Dedifferentiated amniotic fluid mesenchymal stem cell (primary cell): ENCODE results near the gene PRKCD.
"Not testable (repeated sequence)": the region's sequence is repeated elsewhere in the genome, so short reads cannot be mapped to it uniquely, and the experiment has no call there.

Experiments used
- DNase-seq: peaks from one replicate; pipeline ENCODE4 v3.0.0-alpha.2; 2016; ENCODE audit errors: extremely low spot score

The PRKCD gene

DNA sequence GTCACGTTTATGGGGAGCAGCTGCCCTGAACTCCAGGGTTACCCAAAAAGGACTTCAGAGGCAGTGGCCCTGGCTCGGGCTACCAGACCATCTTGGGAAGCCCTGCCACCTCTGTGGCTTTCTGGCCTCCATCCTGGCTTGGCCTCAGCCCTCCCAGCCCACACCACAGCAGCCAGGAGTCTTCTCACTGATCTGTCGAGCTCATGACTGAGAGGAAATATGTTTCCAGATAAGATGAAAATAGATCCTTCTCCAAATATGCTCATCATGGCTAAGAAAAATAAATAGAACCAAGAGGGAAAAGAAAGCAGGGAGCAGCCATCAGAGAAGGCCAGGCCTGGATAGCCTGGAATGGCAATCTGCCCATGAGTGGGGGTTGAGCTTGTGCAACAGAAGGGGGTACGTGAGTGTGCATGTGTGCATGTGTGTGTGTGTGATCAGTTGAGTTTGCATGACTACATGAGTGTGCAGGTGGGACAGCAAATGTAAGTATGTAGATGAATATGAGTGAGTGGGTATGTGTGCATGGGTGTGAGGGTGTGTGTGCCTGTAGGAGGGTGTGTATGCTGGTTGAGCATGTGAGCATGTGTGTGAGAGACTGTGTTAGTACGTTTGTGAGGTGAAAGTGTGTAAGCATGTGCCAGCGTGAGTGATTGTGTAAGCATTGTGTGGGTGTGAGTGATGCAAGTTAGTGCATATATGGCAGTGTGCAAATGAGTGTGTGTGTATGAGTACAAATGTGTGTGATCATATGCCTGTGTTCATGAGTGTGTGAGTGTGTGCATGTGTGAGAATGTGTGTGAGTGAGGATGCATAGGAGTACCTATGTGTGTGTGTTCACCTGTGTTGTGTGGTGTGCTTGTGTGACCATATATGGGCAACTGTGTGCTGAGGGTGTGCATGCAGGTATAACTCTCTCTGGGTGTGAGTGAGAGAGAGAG, 20.8 kb upstream of the PRKCD start:
- no peak for DNase-seq

DNA sequence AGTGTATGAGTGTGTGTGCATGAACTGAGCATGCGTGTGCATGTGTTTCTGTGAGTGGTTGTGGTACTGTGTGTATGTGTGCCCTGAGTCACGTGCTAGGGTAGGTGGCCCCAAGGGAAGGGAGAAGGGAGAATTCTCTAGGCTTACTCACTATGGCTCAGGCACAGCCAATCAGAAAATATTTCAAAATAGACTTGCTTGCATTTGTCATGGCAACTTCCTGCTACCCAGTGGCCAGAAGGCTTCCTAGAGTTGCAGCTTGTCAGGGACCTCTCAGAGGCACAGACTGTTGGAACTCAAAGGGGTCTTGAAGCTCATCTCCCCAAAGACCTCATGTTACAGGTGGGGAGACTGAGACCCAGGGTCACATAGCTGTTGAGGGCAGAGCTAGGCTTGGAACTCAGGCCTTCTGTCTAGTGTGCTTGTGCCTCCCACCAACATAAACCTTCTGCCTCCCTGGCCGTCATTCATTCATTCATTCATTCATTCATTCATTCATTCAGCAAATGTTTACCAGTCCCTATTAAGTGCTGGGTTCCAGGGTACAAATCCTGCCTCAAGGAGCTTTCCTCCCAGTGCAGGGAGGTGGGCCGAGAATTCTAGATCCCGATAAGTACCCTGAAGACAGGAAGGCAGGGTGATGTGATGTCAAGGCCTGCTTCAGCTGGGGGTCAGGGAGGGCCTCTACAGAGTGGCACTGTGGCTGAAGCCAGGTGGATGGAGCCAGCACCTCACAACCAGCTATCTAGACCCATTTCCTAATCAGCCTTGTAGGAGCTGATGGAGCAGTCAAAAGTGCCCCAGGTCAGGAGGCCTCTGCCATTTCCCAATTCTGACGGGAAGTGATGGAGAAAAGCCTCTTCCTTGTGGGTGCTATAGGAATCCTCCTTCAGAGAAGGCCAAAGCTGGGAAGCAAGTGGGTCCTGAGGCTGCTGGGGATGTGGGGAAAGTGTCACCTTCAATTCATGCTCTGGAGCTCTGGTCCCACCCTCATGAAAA, 19.9 kb upstream of the PRKCD start:
- peak; percentile 42 for DNase-seq

DNA sequence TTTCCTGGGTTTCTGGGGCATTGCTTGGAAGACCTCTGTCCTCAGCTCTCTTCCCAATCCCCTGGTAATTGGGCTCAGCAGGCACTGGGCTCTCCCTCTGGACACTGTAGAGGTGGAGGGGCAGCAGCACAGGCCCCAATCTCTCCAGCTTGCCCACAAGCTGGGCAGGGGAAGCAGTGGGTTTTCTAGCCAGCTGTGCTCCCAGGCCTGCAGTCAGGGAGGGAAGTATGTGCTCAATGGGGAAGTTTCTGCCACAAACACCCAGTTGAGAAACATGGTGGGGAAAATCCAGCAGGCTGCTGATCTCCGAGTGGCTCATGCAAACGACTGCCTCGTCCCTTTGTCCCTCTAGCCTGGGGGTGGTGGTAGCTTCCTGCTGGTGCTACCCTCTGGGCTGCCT, 18.0 kb upstream of the PRKCD start:
- no peak for DNase-seq

DNA sequence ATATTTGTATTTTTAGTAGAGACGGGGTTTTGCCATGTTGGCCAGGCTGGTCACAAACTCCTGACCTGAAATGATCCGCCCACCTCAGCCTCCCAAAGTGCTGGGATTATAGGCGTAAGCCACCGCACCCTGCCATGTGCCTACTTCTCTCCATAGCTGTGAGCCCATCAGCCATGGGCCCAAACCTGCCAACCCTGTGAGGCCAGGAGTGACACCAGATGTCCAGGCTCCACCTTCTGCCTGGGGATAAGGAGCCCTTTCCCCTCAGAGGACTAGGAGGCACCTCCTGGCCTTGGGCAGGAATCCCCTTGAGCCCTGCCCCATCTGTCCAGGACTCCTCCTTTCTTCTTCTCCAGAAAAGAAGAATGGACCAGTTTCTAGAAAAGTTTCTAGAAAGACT, 16.6 kb upstream of the PRKCD start:
- no peak for DNase-seq

DNA sequence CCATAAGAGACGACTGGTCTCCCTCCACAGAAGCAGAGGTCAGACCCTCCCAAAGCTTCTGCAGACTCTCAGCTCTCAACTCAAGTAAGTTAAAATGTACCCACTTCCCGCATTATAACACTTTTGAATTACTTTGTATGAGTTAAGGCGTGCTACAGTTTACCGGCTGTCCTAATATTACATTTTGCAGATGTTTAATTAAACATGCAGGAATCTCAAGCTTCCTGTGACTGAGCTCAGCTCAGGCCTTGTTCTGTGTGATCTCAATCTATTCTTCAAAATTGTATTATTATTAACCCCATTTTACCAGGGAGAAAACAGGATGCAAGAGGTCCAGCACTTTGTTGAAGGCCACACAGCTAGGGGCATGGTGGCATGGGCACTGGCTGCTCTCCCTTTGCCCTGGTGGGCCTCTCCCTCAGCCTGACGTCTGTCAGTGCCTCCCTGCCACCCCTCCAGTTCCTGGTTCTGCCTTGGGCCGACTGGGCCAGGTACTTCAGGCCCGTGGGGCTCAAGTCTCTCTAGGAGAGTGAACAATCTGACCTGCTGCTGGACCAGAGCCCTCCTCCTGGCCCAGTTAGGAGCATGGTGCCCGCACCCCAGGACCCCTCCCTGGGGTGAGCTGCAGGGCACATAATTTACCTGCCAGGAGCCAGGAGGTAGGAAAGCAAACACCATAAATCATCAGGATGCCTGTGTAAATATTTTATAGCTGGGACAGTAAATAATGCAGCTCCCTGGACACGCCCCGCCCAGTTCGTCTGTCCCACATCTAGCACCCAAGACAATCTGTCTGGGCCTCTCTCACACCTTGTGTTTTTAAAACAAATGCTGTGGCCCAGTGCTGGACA, 15.9 kb upstream of the PRKCD start:
- no peak for DNase-seq

DNA sequence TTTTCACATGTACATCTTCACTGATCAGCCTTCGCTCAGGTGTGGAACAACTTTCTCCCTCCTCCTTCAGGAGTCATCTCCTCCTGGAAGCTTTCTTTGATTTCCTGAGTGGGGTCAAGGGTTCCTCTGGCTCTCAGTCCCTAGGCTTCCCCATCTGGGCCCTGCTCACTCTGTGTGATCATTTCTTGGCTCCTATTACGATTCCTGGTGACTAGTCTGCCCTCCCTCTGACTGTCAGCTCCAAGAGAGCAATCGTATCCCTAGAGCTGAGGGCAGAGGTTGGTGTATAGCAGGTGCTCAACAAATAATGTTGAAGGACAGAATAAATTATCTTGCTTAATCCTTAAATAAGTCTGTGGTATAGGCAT, 15.3 kb upstream of the PRKCD start:
- no peak for DNase-seq

DNA sequence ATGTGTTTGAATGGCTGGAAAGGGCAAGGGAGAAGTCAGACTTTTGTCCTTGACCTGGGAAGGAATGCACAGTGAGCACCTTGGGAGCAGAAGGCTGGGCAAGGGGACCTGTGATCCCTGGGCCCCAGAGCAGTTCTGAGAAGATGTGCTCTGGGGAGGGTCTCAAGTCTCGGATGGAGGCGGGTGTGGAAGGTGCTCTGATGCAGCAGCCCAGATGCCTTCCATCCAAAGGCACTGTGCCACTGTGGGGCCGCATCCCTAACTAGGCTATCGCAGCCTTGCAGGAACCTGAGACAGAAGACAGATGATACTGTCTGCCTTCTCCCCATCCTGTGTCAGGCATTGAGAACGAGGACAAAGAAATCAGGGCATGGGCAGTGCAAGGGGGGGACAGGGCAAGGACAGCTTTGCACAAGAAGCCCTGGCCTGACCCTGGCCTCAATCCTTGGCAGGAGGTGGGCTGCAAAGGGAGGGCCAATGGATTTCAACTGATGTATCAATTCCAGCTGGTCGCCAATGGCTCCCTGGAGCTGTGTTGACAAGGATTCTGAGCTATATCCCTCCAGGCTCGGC, 14.6 kb upstream of the PRKCD start:
- DNase-seq: no peak

DNA sequence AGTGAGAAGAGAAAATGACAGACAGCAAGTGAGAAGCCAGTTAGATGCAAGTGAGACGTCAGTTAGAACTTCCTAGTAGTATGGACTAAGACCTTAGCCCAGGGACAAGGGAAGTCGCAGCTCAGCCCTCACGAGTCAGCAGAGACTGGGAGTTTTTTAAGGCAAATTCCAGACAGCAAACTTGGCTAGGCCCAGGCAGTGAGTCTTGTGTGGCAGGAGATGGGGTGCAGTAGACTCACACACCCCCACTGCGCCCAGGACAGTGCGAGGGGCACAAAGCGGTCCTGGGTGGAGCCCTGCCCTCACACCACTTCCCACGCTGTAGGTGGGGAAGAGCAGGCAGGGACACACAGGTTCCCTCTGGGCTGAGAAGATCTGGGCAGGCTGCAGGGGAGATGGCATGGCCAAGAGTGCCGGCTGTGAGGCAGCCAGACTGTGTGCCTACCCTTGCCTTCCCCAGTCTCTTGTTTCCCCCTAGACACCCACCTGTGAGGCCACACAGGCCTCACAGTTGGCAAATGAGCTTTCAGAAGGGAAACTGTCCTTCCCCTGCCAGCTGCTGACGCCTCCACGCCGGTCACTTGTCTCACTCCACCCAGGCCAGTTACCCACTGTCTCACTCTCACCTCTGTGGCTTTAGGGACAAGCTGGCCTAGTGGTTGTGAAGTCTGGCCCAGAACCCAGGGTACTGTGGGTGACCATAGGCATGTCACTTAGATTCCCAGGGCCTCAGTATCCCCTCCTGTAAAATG, 13.7 kb upstream of the PRKCD start:
- DNase-seq: no peak

DNA sequence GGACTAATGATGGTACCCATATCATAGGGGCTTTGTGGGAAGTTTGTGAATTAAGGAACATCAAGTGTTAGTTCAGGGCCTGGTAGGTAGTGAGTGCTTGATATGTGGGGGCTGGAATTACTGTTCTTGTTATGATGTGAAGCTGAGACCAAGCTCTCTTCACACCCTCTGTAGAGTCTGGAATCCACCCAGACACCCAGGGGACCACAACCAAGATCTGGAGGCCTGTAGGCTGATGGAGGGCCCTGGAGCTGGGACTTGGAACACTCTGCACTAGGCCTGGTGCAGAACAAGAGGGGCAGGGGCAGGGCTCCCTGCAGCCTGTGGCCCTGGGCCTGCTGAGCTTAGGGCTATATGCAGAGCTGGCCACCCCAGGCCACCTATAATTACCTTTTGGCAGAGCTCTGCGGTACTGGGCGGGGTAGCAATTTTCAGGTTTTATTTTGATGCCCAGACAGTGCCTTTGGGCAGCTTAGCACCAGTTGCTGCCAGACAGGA, 13.1 kb upstream of the PRKCD start:
- no peak for DNase-seq

DNA sequence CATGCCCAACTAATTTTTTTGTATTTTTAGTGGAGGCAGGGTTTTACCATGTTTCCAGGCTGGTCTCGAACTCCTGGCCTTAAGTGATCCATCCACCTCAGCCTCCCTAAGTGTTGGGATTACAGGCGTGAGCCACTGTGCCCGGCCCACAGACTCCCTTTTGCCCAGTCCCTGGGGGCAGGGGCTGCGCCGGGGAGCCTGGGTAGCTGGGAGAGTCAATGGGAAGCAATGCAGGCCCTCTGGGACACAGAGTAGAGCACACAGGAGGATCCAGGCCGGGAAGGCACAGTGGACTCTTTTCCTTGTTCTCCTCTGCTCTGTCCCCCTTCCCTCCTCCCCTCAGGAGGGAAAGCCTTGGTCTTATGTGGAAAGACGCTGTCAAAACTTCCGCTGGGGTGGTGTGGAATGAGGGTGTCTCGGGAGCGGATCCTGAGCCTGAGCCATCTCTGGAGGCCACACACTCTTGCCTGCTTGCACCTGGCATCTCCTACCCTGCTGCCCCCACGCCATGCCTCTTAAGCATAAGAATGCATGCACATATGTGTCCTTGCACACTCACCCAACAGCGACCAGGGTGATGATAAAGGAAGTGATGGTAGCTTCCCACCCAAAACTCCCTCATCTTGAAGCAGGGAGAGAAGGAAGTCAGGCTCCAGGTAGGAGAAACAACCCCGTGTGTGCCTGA, 11.9 kb upstream of the PRKCD start:
- no peak for DNase-seq

DNA sequence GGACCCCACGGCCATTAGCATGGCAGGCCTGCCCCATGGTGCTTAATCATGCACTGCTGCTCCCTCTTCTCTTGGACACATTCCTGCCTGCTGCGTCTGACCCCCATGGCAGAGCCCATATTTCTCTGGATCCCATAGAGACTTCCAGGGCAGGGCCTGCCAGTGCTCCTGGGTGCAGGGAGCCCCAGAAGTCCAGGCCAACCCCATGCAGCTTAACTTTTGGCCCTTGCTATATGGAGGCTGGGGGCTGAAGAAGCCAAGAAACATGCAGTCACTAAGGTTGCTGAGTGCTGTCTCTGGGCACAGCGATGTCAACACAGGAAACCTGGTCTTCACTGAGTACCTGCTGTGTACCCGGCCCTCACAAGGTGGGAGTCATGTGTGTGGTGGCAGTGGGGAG, 11.3 kb upstream of the PRKCD start:
- DNase-seq: no peak

DNA sequence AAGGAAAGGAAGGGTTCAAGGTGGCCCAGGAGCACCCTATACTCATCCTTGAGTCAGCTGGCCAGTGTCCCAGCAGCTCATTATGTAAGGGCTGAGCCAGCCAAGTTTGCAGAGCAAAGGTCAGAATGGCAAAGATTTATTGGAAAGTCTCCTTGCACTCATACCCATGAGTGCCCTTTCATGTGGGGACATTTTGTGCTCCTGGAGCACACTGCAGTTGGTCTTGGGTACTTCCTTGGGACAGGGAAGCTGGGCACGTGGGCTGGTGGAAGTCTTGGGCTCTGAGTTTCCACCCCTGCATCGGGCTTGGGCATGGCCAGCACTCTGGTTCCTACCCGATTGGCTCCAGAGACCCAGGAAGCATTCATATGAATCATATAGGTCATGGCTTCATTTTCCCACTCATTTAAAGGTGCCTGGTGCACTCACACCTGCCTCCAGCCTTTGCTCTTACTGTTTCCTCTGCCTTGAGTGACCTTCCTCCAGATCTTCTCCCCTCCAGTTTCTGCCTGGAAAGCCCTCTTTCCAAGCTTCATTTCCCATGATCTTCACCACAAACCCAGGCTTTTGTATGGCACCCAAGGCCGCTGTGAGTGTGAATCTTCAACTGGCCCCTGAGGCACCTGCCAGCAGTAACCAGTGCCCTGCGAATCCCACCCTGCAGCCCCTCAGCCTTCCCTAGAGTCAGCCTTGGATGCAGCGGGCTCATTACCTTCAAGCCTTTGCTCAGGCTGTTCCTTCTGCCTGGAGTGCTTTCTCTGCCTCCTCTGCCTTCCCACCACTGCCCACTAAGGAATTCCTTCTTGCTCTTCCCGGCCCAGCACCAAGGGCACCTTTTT, 10.5 kb upstream of the PRKCD start:
- DNase-seq: no peak

DNA sequence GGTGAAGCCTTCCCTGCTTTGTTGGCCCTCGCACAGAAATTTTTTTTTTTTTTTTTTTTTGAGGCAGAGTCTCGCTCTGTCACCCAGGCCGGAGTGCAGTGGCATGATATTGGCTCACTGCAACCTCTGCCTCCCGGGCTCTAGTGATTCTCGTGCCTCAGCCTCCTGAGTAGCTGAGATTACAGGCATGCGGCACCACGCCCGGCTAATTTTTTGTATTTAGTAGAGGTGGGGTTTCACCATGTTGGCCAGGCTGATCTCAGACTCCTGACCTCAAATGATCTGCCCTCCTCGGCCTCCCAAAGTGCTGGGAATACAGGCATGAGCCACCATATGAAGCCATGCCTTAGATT, 9.9 kb upstream of the PRKCD start:
- not testable (repeated sequence) for DNase-seq

DNA sequence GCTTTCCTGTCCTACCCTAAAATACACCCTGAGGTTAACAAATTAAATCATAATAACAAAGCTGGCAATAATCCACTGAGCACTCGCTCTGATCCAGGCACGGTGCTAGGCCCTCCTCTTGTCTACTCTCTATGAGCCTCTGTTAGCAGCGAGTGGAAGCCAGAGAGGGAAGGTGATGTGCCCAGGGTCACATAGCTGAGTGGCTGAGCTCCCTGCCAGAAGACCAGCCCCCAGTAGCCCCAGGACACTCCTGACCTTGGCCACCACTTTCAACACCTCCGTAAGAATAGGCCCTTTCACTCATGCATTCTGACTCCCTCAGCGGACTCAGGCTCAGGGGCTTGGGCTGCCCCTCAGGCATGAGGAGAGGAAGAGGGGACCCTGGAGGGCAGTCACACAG, 9.5 kb upstream of the PRKCD start:
- DNase-seq: no peak

DNA sequence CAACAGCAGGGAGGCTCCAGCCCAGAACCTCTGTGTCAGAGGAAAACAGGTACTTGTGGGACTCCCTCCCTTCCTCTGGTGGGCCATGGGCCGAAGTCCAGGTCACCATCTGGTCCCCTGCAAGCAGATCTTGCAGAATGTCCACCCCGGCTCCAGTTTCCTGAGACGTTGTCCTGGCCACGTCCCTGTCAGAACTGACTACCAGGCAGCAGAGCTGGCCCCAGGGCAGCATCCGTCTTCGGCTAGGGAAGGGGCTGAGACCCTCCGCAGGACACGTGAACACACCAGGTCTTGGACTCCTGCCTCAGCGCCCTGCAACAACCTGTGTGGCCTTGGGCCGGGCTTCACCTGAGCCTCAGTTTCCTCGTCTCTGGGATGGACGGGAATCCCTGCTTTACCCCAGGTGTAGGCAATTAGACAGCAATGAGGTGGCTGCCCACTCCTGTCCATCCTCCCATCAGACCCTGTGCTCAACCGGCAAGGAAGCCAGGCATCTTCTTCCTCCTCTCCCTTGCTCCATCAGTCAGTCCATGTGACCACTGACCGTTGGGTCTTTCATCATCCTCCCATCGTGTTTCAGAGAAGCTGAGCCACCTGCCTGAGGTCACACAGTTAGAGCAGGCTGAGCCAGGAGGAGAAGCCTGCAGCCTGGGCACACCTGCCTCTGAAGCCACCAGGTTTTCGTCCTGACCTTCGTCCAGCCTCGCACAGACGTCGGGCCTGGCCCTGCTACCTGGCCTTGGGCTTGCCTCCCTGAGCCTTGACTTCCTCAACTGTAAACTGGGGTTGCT, 8.9 kb upstream of the PRKCD start:
- no peak for DNase-seq

DNA sequence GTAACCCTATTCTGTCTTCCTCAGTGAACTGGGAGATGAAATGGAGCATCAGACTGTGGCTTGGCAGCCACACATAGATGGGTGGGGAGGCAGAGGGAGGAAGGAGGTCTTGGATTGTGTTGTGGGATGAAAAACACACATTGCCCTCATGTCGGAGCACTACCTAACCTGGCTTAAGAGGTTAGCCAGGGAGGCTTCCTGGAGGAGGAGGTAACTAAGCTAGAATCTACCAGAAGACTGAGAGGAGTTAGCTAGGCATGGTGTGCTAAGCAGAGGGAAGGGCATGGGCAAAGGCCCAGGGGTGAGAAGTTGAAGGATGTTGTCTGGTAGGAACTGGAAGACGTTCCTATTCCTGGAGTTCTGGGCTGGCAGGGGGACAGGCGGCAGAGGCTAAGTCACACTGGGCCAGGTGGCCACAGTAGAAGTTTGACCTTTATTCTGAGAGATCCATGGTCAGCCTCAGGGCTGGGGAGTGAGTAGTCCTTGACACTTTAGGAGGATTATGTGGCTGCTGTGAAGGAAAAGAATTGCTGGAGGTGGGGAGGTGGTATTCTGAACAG, 7.7 kb upstream of the PRKCD start:
- DNase-seq: no peak

DNA sequence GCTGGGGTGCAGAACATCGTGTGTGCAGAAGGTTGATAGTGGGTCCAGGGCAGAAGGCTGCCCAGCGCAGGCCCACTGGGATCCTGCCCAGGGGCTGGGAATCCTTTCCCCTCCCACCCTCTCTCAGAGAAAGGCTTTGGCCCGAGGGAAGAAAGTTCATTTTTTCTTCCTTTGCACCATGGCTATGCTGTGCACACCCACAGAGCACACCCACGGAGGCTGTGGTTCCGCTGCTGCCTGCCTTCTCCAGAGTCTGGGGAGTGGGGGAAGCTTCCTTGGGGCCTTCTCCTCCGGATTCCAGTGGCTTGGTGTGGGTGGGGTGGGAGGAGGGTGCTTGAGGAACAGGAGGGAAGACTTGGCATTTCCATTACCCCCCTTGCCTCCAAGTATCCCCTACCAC, 7.0 kb upstream of the PRKCD start:
- DNase-seq: no peak

DNA sequence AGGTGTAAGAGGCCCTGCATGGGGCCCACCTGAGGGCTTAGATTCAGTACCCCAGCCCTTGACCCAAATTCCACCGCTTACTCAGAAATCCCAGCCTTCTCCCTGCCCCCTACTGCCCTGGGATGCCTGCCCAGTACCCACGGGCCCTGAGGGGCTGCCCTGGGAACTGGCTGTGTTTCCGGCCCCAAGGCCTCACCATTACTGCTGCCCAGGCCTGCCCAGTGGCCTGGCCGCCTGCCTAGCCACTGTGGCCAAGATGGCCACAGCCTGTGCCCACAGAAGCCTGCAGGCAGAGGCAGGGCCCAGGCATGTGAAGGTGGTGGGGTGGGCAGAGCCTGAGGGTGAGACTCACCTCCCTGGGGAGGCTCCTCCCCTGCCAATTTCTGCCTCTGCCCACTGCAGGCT, 6.1 kb upstream of the PRKCD start:
- no peak for DNase-seq
